NCI-H146 treated with DMSO at 0.1 percent for 48 hours (cell line): ENCODE data around the gene ATOH8.

Experiments
- DNase-seq: peaks from one replicate; lab custom pipeline; 2025; ENCODE audit not compliant: unreplicated experiment; lab: John Stamatoyannopoulos, UW

ATOH8 gene

GRCh38 chr2:85785871-85786270 is 32.1 kb downstream of the ATOH8 start:
- no peak for DNase-seq

GRCh38 chr2:85786444-85786843 is 32.7 kb downstream of the ATOH8 start:
- DNase-seq: no peak

GRCh38 chr2:85786865-85787264 is 33.1 kb downstream of the ATOH8 start:
- DNase-seq: no peak

GRCh38 chr2:85787282-85787980 is 33.6 kb downstream of the ATOH8 start:
- DNase-seq: no peak

GRCh38 chr2:85787981-85788340 is 34.2 kb downstream of the ATOH8 start:
- DNase-seq: no peak

- no peak for DNase-seq
These were observed 34.8 kb downstream of the ATOH8 start for GRCh38 chr2:85788603-85789002.

GRCh38 chr2:85789271-85789670 is 35.5 kb downstream of the ATOH8 start:
- DNase-seq: no peak

- no peak for DNase-seq
These were observed 36.2 kb downstream of the ATOH8 start for GRCh38 chr2:85790032-85790431.

- no peak for DNase-seq
These were observed 36.9 kb downstream of the ATOH8 start for GRCh38 chr2:85790499-85791188.

GRCh38 chr2:85791704-85792565 is 38.1 kb downstream of the ATOH8 start:
- DNase-seq: no peak

- DNase-seq: no peak
These were observed 39.1 kb downstream of the ATOH8 start for GRCh38 chr2:85792783-85793441.

GRCh38 chr2:85793584-85793983 is 39.8 kb downstream of the ATOH8 start:
- DNase-seq: no peak

- DNase-seq: no peak
These were observed 40.2 kb downstream of the ATOH8 start for GRCh38 chr2:85794038-85794441.

GRCh38 chr2:85794491-85795121 is 40.8 kb downstream of the ATOH8 start:
- DNase-seq: no peak

- no peak for DNase-seq
These were observed 41.7 kb downstream of the ATOH8 start for GRCh38 chr2:85795331-85796045.

GRCh38 chr2:85796046-85796340 is 42.2 kb downstream of the ATOH8 start:
- DNase-seq: no peak

- DNase-seq: no peak
These were observed 42.8 kb downstream of the ATOH8 start for GRCh38 chr2:85796341-85797262.

GRCh38 chr2:85797263-85797660 is 43.5 kb downstream of the ATOH8 start:
- no peak for DNase-seq

GRCh38 chr2:85797921-85798320 is 44.1 kb downstream of the ATOH8 start:
- no peak for DNase-seq
